GM18909 (cell line): Measurements from ENCODE around the gene PLXDC2.

ENCODE experiments used
- ATAC-seq: cut with Tn5 transposase; IDR thresholded peaks from one replicate; pipeline ENCODE4 v1.9.1; 2021; ENCODE audit warnings: mild to moderate bottlenecking; ENCODE audit not compliant: unreplicated experiment, poor library complexity

PLXDC2 gene

GRCh38 chr10:20090831-20091230 lies 274.6 kb downstream of the PLXDC2 start:
- ATAC-seq = no peak

DNA sequence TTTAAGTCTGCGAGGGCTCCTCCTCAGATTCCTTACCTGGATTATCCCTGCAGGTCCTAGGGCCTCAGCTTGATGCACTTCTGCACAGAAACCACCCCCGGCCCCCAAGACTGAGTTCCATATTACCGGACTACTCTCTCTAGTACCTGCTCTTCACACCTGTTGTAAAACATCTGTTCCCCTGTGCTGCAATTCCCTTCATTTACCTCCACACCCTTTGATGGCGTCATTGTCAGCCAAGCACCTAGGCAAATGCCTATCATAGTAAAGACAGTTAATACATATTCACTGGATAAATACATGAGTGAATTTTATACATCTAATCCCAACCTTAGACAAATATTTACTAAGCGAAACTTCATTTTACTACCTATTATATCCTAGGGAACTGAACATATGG lies 275.5 kb downstream of the PLXDC2 start:
- no peak for ATAC-seq

DNA sequence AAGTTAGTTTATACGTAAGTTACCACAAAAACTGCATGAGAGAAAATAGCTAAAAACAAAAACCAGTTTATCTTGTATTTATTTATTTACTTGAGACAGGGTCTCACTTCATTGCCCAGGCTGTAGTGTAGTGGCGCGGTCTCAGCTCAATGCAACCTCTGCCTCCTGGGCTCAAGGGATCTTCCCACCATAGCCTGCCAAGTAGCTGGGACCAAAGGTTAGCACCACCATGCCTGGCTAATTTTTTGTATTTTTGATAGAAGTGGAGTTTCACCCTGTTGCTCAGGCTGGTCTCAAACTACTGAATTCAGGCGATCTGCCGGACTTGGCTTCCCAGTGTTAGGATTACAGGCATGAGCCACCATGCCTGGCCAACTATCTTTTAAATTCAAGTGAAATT lies 277.4 kb downstream of the PLXDC2 start:
- ATAC-seq = no peak

DNA sequence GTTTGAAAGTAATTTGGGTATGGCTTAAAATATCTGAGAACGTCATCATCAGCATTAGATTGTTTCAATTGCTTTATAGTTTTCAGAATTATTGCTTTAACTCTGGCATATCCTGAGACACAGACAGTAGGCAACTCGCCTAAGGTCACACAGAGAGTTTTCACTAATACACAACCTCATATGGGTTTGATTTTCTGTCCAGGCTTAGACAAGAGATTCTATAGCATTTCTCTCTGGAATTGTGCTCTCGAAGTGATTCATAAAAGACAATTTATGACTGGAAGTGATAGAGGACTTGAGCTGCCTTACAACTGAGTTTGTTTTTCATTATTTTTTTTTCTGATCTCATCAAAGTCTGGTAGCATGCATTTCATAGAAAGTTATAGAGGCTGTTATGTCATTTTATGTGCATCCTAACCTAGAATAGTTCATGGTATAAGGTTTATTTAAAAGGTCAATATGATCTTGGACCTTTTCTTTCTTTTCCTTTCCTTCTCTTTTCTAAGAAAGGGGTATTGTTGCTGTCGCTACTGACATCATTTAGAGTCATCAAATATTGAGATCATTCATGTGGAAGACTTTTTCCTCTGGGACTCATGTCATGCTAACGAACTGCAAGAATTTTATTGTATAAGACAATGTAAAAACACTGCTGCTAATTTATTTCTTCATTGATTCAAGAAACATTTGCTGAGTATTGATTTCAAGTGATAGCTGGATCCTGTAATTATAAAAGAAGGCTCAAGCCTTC lies 278.2 kb downstream of the PLXDC2 start:
- ATAC-seq = no peak

GRCh38 chr10:20100171-20100570 lies 283.9 kb downstream of the PLXDC2 start:
- ATAC-seq = no peak

- no peak for ATAC-seq
Observed at GRCh38 chr10:20105236-20105635, 289.0 kb downstream of the PLXDC2 start.

DNA sequence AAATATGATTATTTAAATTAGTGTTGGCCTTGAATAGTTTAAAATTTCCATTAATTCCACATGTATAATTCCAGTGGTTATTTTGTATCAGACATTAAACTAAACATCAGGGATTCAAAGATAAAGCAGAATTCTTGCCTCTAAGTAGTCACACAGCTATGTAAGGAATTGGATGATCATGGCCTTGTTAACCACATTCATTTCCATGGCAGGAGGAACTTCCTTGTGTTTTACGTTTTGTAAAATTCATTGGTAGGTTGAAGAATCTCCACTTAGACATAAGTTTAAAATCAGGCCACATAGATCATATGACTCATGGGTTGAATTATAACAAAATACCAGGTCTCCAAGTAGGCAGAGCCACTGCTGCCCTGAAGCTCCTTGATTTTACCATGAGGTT lies 289.7 kb downstream of the PLXDC2 start:
- ATAC-seq = no peak

- ATAC-seq = no peak
Observed at GRCh38 chr10:20108021-20108420, 291.8 kb downstream of the PLXDC2 start.

GRCh38 chr10:20109613-20110012 lies 293.4 kb downstream of the PLXDC2 start:
- ATAC-seq = no peak

GRCh38 chr10:20110125-20111100 lies 294.2 kb downstream of the PLXDC2 start:
- no peak for ATAC-seq

DNA sequence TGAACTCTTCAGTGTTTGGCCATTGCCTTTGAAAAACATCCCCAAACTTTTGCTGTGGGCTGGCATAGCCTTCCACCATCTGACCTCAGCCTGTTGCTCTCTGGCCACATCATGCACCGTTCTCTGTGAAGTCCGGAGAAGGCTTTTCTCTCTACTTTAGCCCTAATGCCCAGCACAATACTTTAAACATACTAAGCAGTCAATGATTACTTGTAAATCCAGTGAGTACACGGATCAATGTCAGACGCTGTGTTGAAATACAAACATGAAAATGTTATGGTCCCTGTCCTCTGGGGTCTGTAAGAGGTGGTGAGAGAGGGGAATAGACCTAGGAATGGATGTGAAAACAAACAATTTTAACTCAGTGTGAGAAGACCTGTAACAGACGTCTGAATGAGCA lies 297.9 kb downstream of the PLXDC2 start:
- no peak for ATAC-seq

- no peak for ATAC-seq
Observed at GRCh38 chr10:20115894-20116293, 299.7 kb downstream of the PLXDC2 start.

GRCh38 chr10:20117471-20117870 lies 301.2 kb downstream of the PLXDC2 start:
- no peak for ATAC-seq

DNA sequence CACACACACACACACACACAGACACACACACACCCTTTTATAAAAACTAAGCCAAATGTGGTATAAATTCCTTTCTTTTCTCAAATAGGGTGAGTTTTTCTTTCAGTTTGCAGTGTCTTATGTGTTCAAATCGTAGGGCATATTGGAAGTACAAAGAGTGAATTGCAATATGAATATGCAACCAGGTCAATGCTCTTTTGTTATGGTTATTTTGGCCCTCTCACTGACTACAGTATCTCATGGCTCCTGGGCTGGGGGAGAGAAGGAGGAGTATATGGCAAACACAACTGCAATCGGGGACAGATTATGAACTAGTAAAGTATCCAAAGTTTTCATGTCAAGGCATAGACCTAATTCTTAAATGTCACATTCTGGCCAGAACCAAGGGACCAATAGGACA lies 301.9 kb downstream of the PLXDC2 start:
- no peak for ATAC-seq

GRCh38 chr10:20128811-20129210 lies 312.6 kb downstream of the PLXDC2 start:
- ATAC-seq = no peak

GRCh38 chr10:20132816-20133215 lies 316.6 kb downstream of the PLXDC2 start:
- ATAC-seq = no peak

DNA sequence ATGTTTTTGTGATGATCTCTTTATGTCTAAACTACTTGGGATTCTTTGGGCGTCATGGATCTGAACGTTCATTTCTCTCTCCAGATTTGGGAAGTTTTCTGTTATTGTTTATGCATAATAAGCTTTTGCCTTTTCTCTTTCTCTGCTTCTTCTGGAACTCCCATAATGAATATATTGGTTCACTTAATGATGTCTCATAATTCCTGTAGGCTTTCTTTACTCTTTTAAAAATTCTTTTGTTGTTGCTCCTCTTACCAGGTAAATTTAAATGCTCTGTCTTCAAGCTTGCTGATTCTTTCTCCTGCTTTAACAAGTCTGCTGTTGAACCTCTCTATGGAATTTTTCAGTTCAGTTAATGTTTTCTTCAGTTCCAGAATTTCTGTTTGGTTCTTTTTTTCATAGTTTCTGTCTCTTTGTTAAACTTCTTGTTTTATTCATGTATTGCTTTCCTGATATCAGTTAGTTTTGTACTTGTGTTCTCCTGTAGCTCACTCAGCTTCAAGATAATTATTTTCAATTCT lies 317.5 kb downstream of the PLXDC2 start:
- no peak for ATAC-seq

- ATAC-seq = no peak
Observed at GRCh38 chr10:20142311-20142710, 326.1 kb downstream of the PLXDC2 start.

- ATAC-seq = no peak
Observed at GRCh38 chr10:20144268-20144667, 328.0 kb downstream of the PLXDC2 start.

DNA sequence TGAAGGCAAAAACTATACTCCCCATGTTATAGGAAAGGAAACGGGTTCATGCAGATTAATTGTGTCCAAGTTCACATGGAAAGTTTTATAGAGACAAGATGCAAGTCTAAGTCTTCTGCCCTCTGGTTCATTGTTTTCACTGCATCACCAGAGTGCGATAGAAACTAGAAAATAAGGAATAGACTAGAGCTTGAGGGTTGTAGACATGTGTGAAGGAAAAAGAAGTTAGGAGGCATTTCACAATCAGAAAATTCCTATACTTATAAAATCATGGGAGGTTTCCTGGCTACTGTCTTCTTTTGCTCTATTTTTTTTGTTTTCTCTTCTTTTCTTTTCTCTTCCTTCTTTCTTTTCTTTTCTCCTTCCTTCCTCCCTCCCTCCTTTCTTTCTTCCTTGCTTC lies 329.8 kb downstream of the PLXDC2 start:
- no peak for ATAC-seq

DNA sequence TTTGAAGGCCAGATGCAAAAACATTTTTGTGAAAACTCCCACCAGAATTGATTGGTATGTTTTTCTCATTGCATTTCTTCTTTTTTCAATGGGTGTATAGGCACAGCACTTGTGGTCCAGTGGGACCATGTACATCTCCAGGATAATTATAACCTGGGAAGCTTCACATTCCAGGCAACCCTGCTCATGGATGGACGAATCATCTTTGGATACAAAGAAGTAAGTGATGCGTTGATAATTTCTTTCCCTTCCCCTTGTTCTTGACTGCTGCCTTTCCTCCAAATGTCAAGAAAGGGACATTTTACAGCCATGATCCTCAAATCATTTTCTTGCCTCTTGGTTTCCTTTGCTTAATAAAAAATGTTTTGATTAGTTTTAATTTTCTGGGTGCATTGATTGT lies 331.5 kb downstream of the PLXDC2 start:
- no peak for ATAC-seq
